Smooth muscle cell (in vitro differentiated cells): ENCODE data around the gene DBF4. TPM values are rescaled to one million over a fixed set of nuclear protein-coding genes. Genes with fewer than 3 reads are reported as not detected.

Experiments
- DNase-seq: peaks from one replicate; lab custom pipeline; 2025; ENCODE audit not compliant: unreplicated experiment; lab: John Stamatoyannopoulos, UW
- H2AFZ ChIP-seq: fragments of 200-600 bp; sonication (generic); 2 replicates; pipeline ENCODE4 v1.6.0; 2016; ENCODE audit warnings: antibody characterized with exemption, low read depth, mild to moderate bottlenecking
- H3F3A ChIP-seq: fragments of 200-600 bp; sonication (generic); 2 replicates; pipeline ENCODE4 v1.6.0; 2017; ENCODE audit warnings: antibody characterized with exemption, low read depth
- H3K27ac ChIP-seq: fragments of 200-600 bp; sonication (generic); 2 replicates; pipeline ENCODE4 v1.5.1; 2016; ENCODE audit warnings: low read depth, mild to moderate bottlenecking
- H3K27me3 ChIP-seq: fragments of 200-600 bp; sonication (generic); 2 replicates; pipeline ENCODE4 v1.6.1; 2016; ENCODE audit warnings: low read depth, mild to moderate bottlenecking
- H3K36me3 ChIP-seq: fragments of 200-600 bp; sonication (generic); 2 replicates; pipeline ENCODE4 v1.5.1; 2016; ENCODE audit warnings: low read depth
- H3K4me1 ChIP-seq: fragments of 200-600 bp; sonication (generic); 2 replicates; pipeline ENCODE4 v1.5.1; 2016; ENCODE audit warnings: low read depth
- H3K4me2 ChIP-seq: fragments of 200-600 bp; sonication (generic); 2 replicates; pipeline ENCODE4 v1.6.0; 2016; ENCODE audit warnings: mild to moderate bottlenecking
- H3K4me3 ChIP-seq: fragments of 200-600 bp; sonication (generic); 2 replicates; pipeline ENCODE4 v1.5.1; 2016; ENCODE audit warnings: mild to moderate bottlenecking
- H3K79me2 ChIP-seq: fragments of 200-600 bp; sonication (generic); 2 replicates; pipeline ENCODE4 v1.6.0; 2016; ENCODE audit warnings: low read depth, mild to moderate bottlenecking
- H3K9ac ChIP-seq: fragments of 200-600 bp; sonication (generic); 2 replicates; pipeline ENCODE4 v1.6.0; 2016; ENCODE audit warnings: low read depth
- H3K9me3 ChIP-seq: fragments of 200-600 bp; sonication (generic); replicated peaks from 2 replicates; pipeline ENCODE4 v1.5.1; 2016; ENCODE audit warnings: low read depth
- H4K20me1 ChIP-seq: fragments of 200-600 bp; sonication (generic); 2 replicates; pipeline ENCODE4 v1.6.0; 2016; ENCODE audit warnings: low read depth
- CTCF ChIP-seq: fragments of 200-600 bp; sonication (generic); IDR thresholded peaks from 2 replicates; pipeline ENCODE4 v1.5.1; 2017; ENCODE audit warnings: borderline replicate concordance, mild to moderate bottlenecking, antibody characterized with exemption; ENCODE audit not compliant: insufficient read depth, poor library complexity, severe bottlenecking
- polyA plus RNA-seq: library from polyadenylated mRNA; unstranded; fragments of >200 nt; fragmentation: Nextera tagmentation; extraction: Ambion mirVana; gene quantifications from 2 replicates; pipeline ENCODE4 v1.2.1, GENCODE V29; 2016
- total RNA-seq: library from RNA; depleted of rRNA; stranded (reverse); fragments of >200 nt; gene quantifications from 2 replicates; pipeline ENCODE4 v1.2.3, GENCODE V29; 2014

The DBF4 gene
- total and polyA plus RNA-seq, 2 experiments from 2014 or later, result 10.7 to 11.0 TPM

DNA sequence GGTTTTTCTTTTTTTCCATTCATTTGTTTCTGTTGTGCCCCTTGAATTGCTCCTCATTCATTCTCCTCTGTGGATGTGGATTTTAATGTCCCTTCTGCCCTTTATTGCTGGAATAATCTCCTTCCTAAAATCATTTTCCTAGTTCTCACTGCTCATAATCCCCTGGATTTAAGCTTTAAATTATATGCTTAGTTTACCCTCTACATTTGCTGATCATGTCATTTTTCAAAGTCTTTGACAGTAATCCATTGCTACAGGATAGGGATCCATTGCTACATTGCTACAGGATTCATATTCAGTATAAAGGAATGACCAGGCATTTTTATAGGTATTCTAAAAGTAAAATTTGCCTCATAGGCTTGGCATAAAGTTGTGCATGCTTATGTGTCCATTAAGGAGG lies 72.1 kb downstream of the DBF4 start:
- DNase-seq, result no peak
- Histone ChIP-seq H3K27me3 (no peaks in the 10 kb centered on the region), H3K36me3 (no peaks in the 10 kb centered on the region), H3K9ac (no peak overlapping the region), H3K27ac (no peak overlapping the region), H4K20me1 (no peaks in the 10 kb centered on the region), H3K9me3 (no peaks in the 10 kb centered on the region), H3K4me2 (no peak overlapping the region), H3K79me2 (no peaks in the 10 kb centered on the region), H3K4me1 (no peaks in the 10 kb centered on the region), H3K4me3 (no peak overlapping the region), H2AFZ (no peak overlapping the region), H3F3A (no peaks in the 10 kb centered on the region)
- no peak for TF ChIP-seq CTCF

Other genes with a start within 250 kb of the DBF4 start
- gene RUNDC3B, start 248.1 kb upstream of the DBF4 start, total RNA-seq, result 0.04 and 3.2 TPM in 2 replicates
- gene RUNDC3B, start 248.1 kb upstream of the DBF4 start, polyA plus RNA-seq, result 0.06 and 0.26 TPM in 2 replicates
- 8.4 and 25.4 TPM in 2 replicates for gene SLC25A40, start 133 bp upstream of the DBF4 start, total RNA-seq
- gene SLC25A40, start 133 bp upstream of the DBF4 start, polyA plus RNA-seq, result 5.0 and 5.6 TPM in 2 replicates
- 0.18 and 0.22 TPM in 2 replicates for gene ADAM22, start 57.8 kb downstream of the DBF4 start, total RNA-seq
- gene ADAM22, start 57.8 kb downstream of the DBF4 start, polyA plus RNA-seq, result 0.10 TPM in 1 of 2 replicates, not detected in the other